Prostate gland (tissue), 2 donors: ENCODE data around the gene NYAP2.

Experiments used
- POLR2A ChIP-seq: fragments of 450-650 bp; IDR thresholded peaks from one replicate; pipeline ENCODE4 v1.6.1; 2016; ENCODE audit warnings: antibody characterized with exemption, mild to moderate bottlenecking
- TF ChIP-seq, protein P1 (sequence below), 4 experiments: fragments of 200-600 bp in 2 of 4; fragments of 450-650 bp in 2 of 4; sonication (generic) in 2 of 4; IDR thresholded peaks; 1 replicate in 3 of 4; 2 replicates in 1 of 4; pipeline ENCODE4 v1.5.1; 2016 to 2019; ENCODE audit warnings: antibody characterized with exemption in 4 of 4, mild to moderate bottlenecking in 2 of 4, moderate library complexity in 2 of 4

GRCh38 chr2:225434014-225434413 lies 34.5 kb downstream of the NYAP2 start:
- TF ChIP-seq, protein P1, sequence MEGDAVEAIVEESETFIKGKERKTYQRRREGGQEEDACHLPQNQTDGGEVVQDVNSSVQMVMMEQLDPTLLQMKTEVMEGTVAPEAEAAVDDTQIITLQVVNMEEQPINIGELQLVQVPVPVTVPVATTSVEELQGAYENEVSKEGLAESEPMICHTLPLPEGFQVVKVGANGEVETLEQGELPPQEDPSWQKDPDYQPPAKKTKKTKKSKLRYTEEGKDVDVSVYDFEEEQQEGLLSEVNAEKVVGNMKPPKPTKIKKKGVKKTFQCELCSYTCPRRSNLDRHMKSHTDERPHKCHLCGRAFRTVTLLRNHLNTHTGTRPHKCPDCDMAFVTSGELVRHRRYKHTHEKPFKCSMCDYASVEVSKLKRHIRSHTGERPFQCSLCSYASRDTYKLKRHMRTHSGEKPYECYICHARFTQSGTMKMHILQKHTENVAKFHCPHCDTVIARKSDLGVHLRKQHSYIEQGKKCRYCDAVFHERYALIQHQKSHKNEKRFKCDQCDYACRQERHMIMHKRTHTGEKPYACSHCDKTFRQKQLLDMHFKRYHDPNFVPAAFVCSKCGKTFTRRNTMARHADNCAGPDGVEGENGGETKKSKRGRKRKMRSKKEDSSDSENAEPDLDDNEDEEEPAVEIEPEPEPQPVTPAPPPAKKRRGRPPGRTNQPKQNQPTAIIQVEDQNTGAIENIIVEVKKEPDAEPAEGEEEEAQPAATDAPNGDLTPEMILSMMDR (IDR thresholded peaks at IDR 0.05), result no peak
- no peak for TF ChIP-seq POLR2A
